HG02798 (cell line): ENCODE results near the gene TXNL1.
"Not testable (repeated sequence)": the region's sequence is repeated elsewhere in the genome, so short reads cannot be mapped to it uniquely, and the experiment has no call there.

Experiments used
- ATAC-seq: cut with Tn5 transposase; IDR thresholded peaks from one replicate; pipeline ENCODE4 v1.9.1; 2021; ENCODE audit warnings: mild to moderate bottlenecking; ENCODE audit not compliant: unreplicated experiment, poor library complexity

Gene TXNL1

DNA sequence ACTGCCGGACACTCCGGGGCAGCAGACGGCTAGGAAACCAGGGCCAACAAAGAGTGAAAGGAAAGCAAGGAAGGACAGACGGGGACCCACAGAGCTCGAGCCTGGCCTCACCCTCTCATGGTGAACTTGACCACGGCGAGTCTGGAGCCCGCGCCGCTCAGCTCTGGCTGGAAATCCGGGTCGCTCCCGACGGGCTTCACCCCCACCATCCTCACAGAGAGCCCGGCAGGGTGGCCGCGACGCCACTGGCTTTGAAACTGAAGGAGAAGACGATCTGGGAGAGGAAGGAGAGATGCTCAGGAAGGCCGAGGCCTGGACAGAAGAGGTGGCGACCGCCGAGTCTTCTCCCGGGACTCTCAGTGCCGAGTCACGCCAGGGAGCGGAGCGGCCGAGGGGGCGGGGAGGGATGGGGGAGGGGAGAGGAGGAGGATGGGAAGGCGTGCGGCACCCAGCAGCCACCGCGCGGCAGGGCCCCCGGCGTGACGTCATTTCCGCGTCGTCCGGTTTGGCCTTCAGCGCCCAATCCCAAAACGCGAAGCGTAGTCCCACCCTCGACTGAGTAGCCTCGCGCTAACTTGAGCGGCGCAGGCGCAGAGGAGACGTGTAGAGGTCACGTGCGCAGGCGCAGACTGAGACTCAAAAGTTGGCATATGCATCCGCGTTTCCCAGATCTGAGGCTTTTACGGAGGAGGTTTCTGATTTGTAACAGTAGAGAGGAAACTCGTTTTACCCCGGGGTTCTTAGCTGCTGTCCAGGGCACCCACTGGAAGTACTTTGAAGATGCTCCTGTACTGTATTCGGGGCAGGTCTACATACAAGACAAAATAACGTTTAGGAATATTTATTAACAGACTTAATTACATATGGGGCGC, at the start of gene TXNL1:
Gene TXNL1 (minus strand): TSS at position 361 of the 872 bp plus-strand sequence. CDS start 152 bp downstream, at position 209.
- ATAC-seq = peak; percentile 98

- ATAC-seq = no peak
Measured at GRCh38 chr18:56684277-56684676, 45.9 kb upstream of the TXNL1 start.

GRCh38 chr18:56678836-56679565, 40.6 kb upstream of the TXNL1 start:
- ATAC-seq = no peak

DNA sequence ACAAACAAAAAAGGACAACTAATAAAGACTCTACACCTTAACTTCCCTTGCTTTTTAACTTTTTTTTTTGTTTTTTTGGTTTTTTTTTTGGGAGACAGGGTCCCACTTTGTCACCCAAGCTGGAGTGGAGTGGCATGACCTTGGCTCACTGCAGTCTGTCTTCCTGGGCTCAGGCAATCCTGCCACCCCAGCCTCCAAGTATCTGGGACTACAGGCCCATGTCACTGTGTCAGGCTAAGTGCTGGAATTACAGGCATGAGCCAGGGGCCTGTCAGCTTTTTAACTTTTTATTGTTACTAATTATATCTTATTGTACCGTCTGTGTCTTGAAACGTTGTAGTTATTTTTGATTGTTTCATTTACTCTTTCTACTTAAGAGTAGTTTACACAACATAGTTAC, 38.2 kb upstream of the TXNL1 start:
- ATAC-seq = no peak

GRCh38 chr18:56672981-56673380, 34.6 kb upstream of the TXNL1 start:
- no peak for ATAC-seq

DNA sequence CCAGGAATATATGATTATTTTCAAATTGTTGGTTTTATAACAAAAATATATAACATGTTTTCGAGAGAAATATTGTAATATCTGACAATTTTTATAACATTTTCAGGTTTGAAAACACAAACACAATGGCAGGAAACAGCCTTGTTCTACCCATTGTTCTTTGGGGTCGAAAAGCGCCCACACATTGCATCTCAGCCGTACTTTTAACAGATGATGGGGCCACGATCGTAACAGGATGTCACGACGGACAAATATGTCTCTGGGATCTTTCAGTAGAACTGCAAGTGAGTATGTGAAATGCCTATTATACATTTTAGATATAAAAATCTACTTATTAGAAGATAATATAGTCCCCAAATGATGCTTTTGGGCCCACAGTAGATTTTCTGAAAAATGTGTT, 34.0 kb upstream of the TXNL1 start:
- no peak for ATAC-seq

DNA sequence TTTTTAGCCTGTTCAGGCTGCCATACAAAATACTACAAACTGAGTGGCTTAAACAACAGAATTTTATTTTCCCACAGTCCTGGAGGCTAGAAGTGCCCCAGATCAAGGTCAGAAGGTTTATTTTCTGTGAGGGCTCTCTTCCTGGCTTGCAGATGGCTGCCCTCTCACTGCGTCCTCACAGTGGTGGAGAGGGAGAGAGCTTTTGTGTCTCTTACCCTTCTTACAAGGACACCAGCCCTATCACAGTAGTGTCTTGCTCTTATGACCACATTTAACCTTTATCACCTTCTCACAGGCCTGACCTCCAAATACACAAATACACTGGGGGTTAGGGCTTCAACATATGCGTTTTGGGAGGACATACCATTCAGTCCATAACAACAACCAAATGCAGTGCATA, 24.5 kb upstream of the TXNL1 start:
- ATAC-seq = no peak

DNA sequence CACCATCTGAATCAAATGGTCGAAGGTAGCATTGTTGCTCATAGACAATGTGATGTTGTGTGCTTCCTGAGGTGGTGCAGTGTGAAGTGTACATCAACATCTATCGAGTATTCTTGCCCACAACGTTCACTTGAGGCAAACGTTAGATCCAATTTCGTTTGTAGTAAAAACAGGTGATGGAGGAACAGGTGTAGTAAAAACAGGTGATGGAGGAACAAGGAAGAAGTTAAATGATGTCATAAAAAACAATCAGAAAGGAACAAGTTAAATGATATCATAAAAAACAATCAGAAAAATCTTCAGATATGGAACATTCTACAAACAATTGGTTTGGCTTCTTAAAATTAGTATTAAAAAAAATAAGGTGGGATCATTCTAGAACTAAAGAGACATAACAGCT, 24.1 kb upstream of the TXNL1 start:
- ATAC-seq = no peak

- ATAC-seq = no peak
Measured at GRCh38 chr18:56662063-56662408, 23.6 kb upstream of the TXNL1 start.

DNA sequence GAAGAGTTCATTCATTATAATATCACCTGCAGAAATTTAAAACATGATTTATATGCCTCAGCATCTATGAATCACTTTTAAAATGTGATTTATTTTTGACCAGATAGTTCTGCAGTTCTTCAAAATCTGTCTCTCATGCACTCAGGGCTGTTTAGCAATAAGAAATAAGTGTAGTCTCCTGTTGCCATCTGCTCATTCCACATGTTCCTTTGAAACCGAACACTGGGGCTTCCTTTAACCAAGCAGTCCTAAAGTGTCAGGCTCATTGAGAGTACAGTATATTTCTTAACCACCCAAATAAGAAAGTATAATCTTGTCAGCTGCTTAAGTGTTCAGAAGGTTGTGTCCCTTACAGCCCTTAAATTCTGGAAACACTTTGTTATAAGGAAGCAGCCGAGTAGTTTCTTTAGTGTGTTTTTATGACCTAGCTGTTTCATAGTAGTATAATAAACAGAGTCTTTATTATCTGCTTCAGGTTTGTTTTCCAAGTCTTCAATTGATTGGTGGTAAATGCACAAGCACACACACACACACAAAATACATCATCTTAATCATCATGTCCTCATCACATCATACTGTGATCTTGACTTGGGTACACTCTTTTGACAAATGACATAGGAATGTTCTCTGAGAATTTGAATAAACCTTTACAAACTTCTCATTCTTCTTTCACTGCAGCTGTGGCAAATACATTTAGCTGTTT, 23.1 kb upstream of the TXNL1 start:
- no peak for ATAC-seq

- ATAC-seq = no peak
Measured at GRCh38 chr18:56660655-56661054, 22.3 kb upstream of the TXNL1 start.

DNA sequence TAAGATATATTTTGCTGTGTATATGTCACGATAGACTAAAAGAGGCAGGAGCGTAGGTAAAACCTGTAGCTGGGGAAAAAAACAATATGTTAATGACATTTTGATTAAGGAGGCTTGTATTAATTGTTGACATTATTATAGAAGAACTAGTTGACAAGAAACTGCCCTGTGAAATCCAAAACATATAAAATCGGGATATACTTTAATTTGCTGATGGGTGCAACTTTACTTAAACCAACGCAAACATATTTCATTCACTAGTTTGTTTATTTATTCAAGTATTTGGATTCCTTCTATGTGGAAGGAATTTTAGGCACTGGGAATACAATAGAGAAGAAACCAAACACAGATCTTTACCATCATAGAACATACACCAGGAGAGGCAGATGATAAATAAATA, 20.7 kb upstream of the TXNL1 start:
- no peak for ATAC-seq

- ATAC-seq = no peak
Measured at GRCh38 chr18:56658261-56658660, 19.9 kb upstream of the TXNL1 start.

DNA sequence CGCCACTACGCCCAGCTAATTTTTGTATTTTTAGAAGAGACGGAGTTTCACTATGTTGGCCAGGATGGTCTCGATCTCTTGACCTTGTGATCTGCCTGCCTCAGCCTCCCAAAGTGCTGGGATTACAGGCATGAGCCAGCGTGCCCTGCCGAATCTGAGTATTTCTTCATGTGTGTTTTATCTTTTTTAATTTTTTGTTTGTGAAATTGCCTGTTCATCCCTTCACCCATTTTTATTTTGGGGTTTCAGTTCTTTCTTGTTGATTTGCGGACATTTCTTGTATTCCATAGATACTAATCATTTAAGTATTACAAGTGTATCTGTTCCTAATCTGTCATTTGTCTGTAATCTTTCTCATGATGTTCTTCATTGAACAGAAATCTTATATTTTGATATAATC, 15.9 kb upstream of the TXNL1 start:
- ATAC-seq = not testable (repeated sequence)

- no peak for ATAC-seq
Measured at GRCh38 chr18:56652802-56653201, 14.4 kb upstream of the TXNL1 start.

DNA sequence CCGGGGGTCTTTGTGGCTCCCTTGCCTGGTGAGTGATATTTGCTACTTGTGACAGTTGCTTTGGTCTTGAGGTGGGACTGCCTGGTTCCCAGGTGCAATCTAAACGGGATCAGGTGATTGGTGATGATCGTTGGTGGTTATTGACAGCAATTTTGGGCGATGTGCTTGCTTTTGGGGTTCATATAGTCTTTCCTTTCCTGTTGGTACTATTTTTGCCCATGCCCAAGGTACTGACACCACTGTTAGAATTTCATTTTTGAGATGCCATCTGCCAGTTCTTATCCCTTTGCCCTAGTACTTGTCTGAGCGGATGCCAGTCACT, 13.3 kb upstream of the TXNL1 start:
- ATAC-seq = no peak

GRCh38 chr18:56650944-56651770, 12.8 kb upstream of the TXNL1 start, which contains the start of gene WDR7:
Gene WDR7 (plus strand): TSS chr18:56651359. CDS start chr18:56672516, 21,157 bp downstream.
- peak; percentile 99 for ATAC-seq

- no peak for ATAC-seq
Measured at GRCh38 chr18:56649996-56650395, 11.6 kb upstream of the TXNL1 start.

DNA sequence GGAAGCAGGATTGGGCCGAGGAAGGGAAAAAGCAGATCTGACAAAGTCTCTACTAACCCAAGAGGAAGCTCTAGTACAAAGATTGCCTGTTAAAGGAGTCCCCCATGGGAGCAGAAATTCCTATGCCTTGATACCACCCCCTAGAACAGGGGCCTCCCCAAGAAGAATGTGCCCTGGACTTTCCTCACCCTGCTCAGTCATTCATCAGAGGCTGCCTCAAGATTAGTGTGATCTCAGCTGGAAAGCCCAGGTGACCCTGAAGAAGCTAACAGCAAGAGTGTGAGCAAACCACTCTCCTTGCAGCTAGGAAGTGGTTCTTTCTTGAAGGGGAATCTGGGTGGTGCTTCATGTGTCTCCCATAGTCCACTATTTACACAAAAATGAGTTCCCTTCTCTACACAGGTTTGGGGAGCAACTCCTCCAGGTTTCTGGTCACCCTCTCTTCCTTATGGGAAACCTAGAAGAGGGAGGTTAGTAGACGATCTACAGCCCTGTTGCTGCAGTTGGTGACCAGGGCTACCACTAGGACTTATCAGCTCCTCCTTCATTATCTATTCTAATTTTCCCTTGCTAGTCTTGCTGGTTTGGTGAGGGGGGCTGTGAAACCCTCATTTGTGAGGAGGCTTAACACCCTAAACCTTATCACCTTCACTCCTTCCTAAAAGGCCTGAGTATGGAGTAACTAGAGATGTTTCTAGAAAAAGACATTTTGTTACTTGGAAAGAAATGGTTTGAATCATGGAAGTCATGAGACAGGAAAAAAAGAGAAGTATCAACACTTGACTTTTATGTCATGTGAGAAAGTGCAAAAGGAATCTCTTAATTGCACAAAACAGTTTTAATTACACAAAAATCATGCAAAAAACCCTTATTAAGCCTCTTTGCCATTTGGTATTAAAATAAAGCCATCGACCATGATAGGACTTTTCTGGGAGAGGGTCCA, 9.8 kb upstream of the TXNL1 start:
- no peak for ATAC-seq
